H1 (cell line): Measurements from ENCODE around the gene HOXB6. TPM values are rescaled to one million over a fixed set of nuclear protein-coding genes. Genes with fewer than 3 reads are reported as not detected.

Source experiments
- CTCF ChIA-PET: fragments of 300-600 bp; sonication (Branson Sonifier 250); formaldehyde crosslinking; loops from one replicate; lab custom pipeline; 2021; ENCODE audit not compliant: partially characterized antibody; lab: Charles Lee
- POLR2A ChIA-PET: fragments of 300-600 bp; sonication (Branson Sonifier 250); formaldehyde crosslinking; loops from one replicate; lab custom pipeline; 2021; ENCODE audit warnings: inconsistent platforms; ENCODE audit not compliant: partially characterized antibody; lab: Charles Lee
- DNase-seq, 2 experiments: peaks; one replicate each; pipeline versions ENCODE4 v3.0.0 to v3.0.0-alpha.2; 2010 to 2022; ENCODE audit warnings: low spot score in 2 of 2, low read depth in 1 of 2, mixed read lengths in 1 of 2
- FAIRE-seq: peaks from 2 replicates; lab custom pipeline; 2011; peaks lifted over from hg19 to GRCh38; lab: Jason Lieb, UNC
- H2AFZ ChIP-seq: 2 replicates; pipeline ENCODE4 v1.8.1; 2012; ENCODE audit warnings: low read length, inconsistent platforms
- H2AK5ac ChIP-seq: 2 replicates; pipeline ENCODE4 v1.6.1; 2013; ENCODE audit warnings: low read depth, low read length
- H2BK120ac ChIP-seq: replicated peaks from 2 replicates; pipeline ENCODE3; 2013; ENCODE audit warnings: low read depth, low read length, inconsistent platforms
- H2BK12ac ChIP-seq: 2 replicates; pipeline ENCODE4 v1.6.1; 2013; ENCODE audit warnings: low read depth, low read length
- H2BK15ac ChIP-seq: 2 replicates; pipeline ENCODE4 v1.6.1; 2013; ENCODE audit warnings: low read length
- H2BK20ac ChIP-seq: 2 replicates; pipeline ENCODE4 v1.6.1; 2013; ENCODE audit warnings: low read length
- H2BK5ac ChIP-seq: 2 replicates; pipeline ENCODE4 v1.6.1; 2013; ENCODE audit warnings: low read depth, low read length
- H3K14ac ChIP-seq: 2 replicates; pipeline ENCODE4 v1.6.1; 2013; ENCODE audit warnings: inconsistent platforms; ENCODE audit not compliant: insufficient read length
- H3K18ac ChIP-seq: 2 replicates; pipeline ENCODE4 v1.6.1; 2013; ENCODE audit warnings: low read length; ENCODE audit errors: extremely low read depth
- H3K23ac ChIP-seq: 2 replicates; pipeline ENCODE4 v1.6.1; 2013; ENCODE audit warnings: inconsistent platforms; ENCODE audit not compliant: insufficient read length
- H3K23me2 ChIP-seq: 2 replicates; pipeline ENCODE4 v1.6.1; 2013; ENCODE audit warnings: low read depth, low read length
- H3K27ac ChIP-seq: 2 replicates; pipeline ENCODE4 v1.6.1; 2011; ENCODE audit warnings: low read depth, low read length, inconsistent platforms
- H3K27me3 ChIP-seq, 4 experiments: replicated peaks in 1 of 4; 1 replicate in 1 of 4; 2 replicates in 3 of 4; pipeline versions ENCODE4 v1.6.1 to v1.8.1; 2011 to 2013; ENCODE audit warnings: low read length in 3 of 4, mild to moderate bottlenecking in 3 of 4, inconsistent platforms in 2 of 4, mixed read lengths in 2 of 4, moderate library complexity in 1 of 4; ENCODE audit not compliant: control insufficient read depth in 3 of 4, insufficient read depth in 3 of 4; ENCODE audit errors: extremely low read depth in 1 of 4
- H3K36me3 ChIP-seq, 4 experiments: 2 replicates each; pipeline versions ENCODE4 v1.6.1 to v1.8.1; 2011 to 2013; ENCODE audit warnings: mild to moderate bottlenecking in 4 of 4, low read length in 3 of 4, moderate library complexity in 2 of 4, control low read depth in 1 of 4, inconsistent platforms in 1 of 4; ENCODE audit not compliant: insufficient read depth in 4 of 4, control insufficient read depth in 2 of 4
- H3K4ac ChIP-seq: replicated peaks from 2 replicates; pipeline ENCODE3; 2013; ENCODE audit warnings: low read length, low read depth, mixed read lengths, inconsistent platforms; ENCODE audit not compliant: insufficient read length
- H3K4me1 ChIP-seq, 4 experiments: replicated peaks in 1 of 4; 1 replicate in 1 of 4; 2 replicates in 3 of 4; pipeline versions ENCODE4 v1.6.1 to v1.8.1; 2011 to 2013; ENCODE audit warnings: low read length in 3 of 4, inconsistent platforms in 2 of 4, mixed read lengths in 1 of 4; ENCODE audit not compliant: insufficient read depth in 4 of 4, control insufficient read depth in 3 of 4
- H3K4me2 ChIP-seq, 2 experiments: 2 replicates each; pipeline versions ENCODE4 v1.6.1 to v1.8.1; 2011 to 2013; ENCODE audit warnings: low read depth in 2 of 2, low read length in 2 of 2, control low read depth in 1 of 2, inconsistent platforms in 1 of 2, mild to moderate bottlenecking in 1 of 2; ENCODE audit not compliant: insufficient read depth in 1 of 2
- H3K4me3 ChIP-seq, 4 experiments: fragments of 200-600, 300-600 bp in 1 of 4; sonication (generic), shearing (Covaris generic), sonication (Bioruptor Twin) in 1 of 4; 2 replicates each; pipeline versions ENCODE4 v1.5.1 to v1.8.1; 2011 to 2016; ENCODE audit warnings: low read length in 4 of 4, low read depth in 3 of 4, control low read depth in 2 of 4, inconsistent platforms in 2 of 4, mild to moderate bottlenecking in 2 of 4, mixed read lengths in 1 of 4, moderate library complexity in 1 of 4; ENCODE audit not compliant: insufficient read depth in 2 of 4; ENCODE audit errors: extremely low read depth in 1 of 4
- H3K56ac ChIP-seq: replicated peaks from 2 replicates; pipeline ENCODE3; 2013; ENCODE audit warnings: low read depth, mild to moderate bottlenecking, mixed read lengths, low read length, inconsistent platforms; ENCODE audit not compliant: insufficient read length
- H3K79me1 ChIP-seq: 2 replicates; pipeline ENCODE4 v1.6.1; 2013; ENCODE audit warnings: low read depth, low read length, control low read depth
- H3K79me2 ChIP-seq, 2 experiments: 2 replicates each; pipeline versions ENCODE4 v1.6.1 to v1.8.1; 2012 to 2013; ENCODE audit warnings: low read length in 2 of 2, mild to moderate bottlenecking in 2 of 2, inconsistent platforms in 1 of 2; ENCODE audit not compliant: insufficient read depth in 2 of 2, control insufficient read depth in 1 of 2
- H3K9ac ChIP-seq, 4 experiments: replicated peaks in 1 of 4; 1 replicate in 1 of 4; 2 replicates in 3 of 4; pipeline versions ENCODE4 v1.6.1 to v1.8.1; 2011 to 2013; ENCODE audit warnings: low read depth in 3 of 4, low read length in 3 of 4, control low read depth in 2 of 4, mild to moderate bottlenecking in 2 of 4, moderate library complexity in 2 of 4, inconsistent platforms in 1 of 4; ENCODE audit errors: extremely low read depth in 1 of 4
- H3K9me3 ChIP-seq, 2 experiments: 2 replicates each; pipeline versions ENCODE4 v1.6.1 to v1.8.1; 2012 to 2013; ENCODE audit warnings: mild to moderate bottlenecking in 2 of 2, moderate library complexity in 2 of 2, control low read depth in 1 of 2, inconsistent platforms in 1 of 2, low read depth in 1 of 2, low read length in 1 of 2, mixed read lengths in 1 of 2; ENCODE audit not compliant: insufficient read depth in 2 of 2
- H4K20me1 ChIP-seq, 2 experiments: replicated peaks in 1 of 2; 2 replicates each; pipeline versions ENCODE3 to v1.8.1; 2011 to 2013; ENCODE audit warnings: inconsistent platforms in 2 of 2, low read length in 2 of 2, mild to moderate bottlenecking in 1 of 2; ENCODE audit not compliant: insufficient read depth in 2 of 2, control insufficient read depth in 1 of 2
- H4K5ac ChIP-seq: 2 replicates; pipeline ENCODE4 v1.6.1; 2013; ENCODE audit warnings: low read length, low read depth, mixed read lengths, inconsistent platforms; ENCODE audit not compliant: insufficient read length
- H4K8ac ChIP-seq: 2 replicates; pipeline ENCODE4 v1.8.0; 2013; ENCODE audit warnings: mild to moderate bottlenecking, moderate library complexity, low read length, inconsistent platforms; ENCODE audit not compliant: insufficient read depth; ENCODE audit errors: extremely low read depth
- H4K91ac ChIP-seq: replicated peaks from 2 replicates; pipeline ENCODE3; 2013; ENCODE audit warnings: low read length, mixed read lengths, inconsistent platforms; ENCODE audit not compliant: insufficient read length
- BACH1 ChIP-seq: IDR thresholded peaks from 2 replicates; pipeline ENCODE4 v1.6.1; 2012; ENCODE audit warnings: low read length, improper control_type of control experiment
- CBX8 ChIP-seq: fragments of 300-800, 300-1000 bp; sonication (generic); IDR thresholded peaks from 2 replicates; pipeline ENCODE4 v1.7.1; 2016; ENCODE audit warnings: low read depth, low read length, borderline replicate concordance
- CEBPB ChIP-seq: IDR thresholded peaks from 2 replicates; pipeline ENCODE4 v1.6.1; 2012; ENCODE audit warnings: low read depth, low read length
- EGR1 ChIP-seq: IDR thresholded peaks from 2 replicates; pipeline ENCODE4 v1.6.1; 2011; ENCODE audit warnings: low read depth, low read length, borderline replicate concordance
- EZH2 ChIP-seq: fragments of 200-600 bp; sonication (generic); IDR thresholded peaks from 2 replicates; pipeline ENCODE4 v1.7.1; 2012; ENCODE audit warnings: low read depth, mild to moderate bottlenecking, moderate library complexity, low read length, inconsistent platforms; ENCODE audit not compliant: severe bottlenecking
- GABPA ChIP-seq: IDR thresholded peaks from 2 replicates; pipeline ENCODE4 v1.6.1; 2011; ENCODE audit warnings: mild to moderate bottlenecking, low read length, moderate library complexity, borderline replicate concordance; ENCODE audit not compliant: insufficient read depth
- HDAC6 ChIP-seq: IDR thresholded peaks from one replicate; pipeline ENCODE4 v1.7.1; 2012; ENCODE audit warnings: low read depth, mild to moderate bottlenecking, inconsistent platforms, low read length, moderate library complexity
- JUN ChIP-seq: IDR thresholded peaks from 2 replicates; pipeline ENCODE4 v1.6.1; 2011; ENCODE audit warnings: low read depth, mild to moderate bottlenecking, improper control_type of control experiment, low read length
- KDM4A ChIP-seq: IDR thresholded peaks from one replicate; pipeline ENCODE4 v1.7.1; 2012; ENCODE audit warnings: low read depth, mild to moderate bottlenecking, moderate library complexity, low read length, inconsistent platforms; ENCODE audit not compliant: severe bottlenecking
- KDM5A ChIP-seq: fragments of 200-600 bp; IDR thresholded peaks from 2 replicates; pipeline ENCODE4 v1.7.1; 2012; ENCODE audit warnings: mild to moderate bottlenecking, low read length, inconsistent platforms, mixed read lengths
- SIX5 ChIP-seq: IDR thresholded peaks from 2 replicates; pipeline ENCODE4 v1.6.1; 2011; ENCODE audit warnings: mild to moderate bottlenecking, low read depth, low read length
- TBP ChIP-seq: IDR thresholded peaks from 2 replicates; pipeline ENCODE4 v1.6.1; 2011; ENCODE audit warnings: low read depth, low read length, improper control_type of control experiment
- YY1 ChIP-seq: IDR thresholded peaks from 2 replicates; pipeline ENCODE4 v1.6.1; 2011; ENCODE audit warnings: low read depth, mild to moderate bottlenecking, low read length
- WGBS, 2 experiments: shearing (Covaris generic) in 1 of 2; methylation state at CpG; one replicate each; pipeline versions ENCODE4 v1.1.6 to v1.1.7; 2013 to 2015; ENCODE audit warnings: low lambda C conversion rate in 2 of 2, mixed read lengths in 2 of 2, inconsistent platforms in 1 of 2, low coverage in 1 of 2, missing lambda C conversion rate in 1 of 2; ENCODE audit not compliant: insufficient replicate concordance in 2 of 2, insufficient coverage in 1 of 2, insufficient read length in 1 of 2; ENCODE audit errors: extremely low coverage in 1 of 2, missing lambda C conversion rate in 1 of 2; 5-methylcytosine and 5-hydroxymethylcytosine counted together
- polyA plus RNA-seq, 7 experiments: library from polyadenylated mRNA; depleted of rRNA in 3 of 7; stranded (reverse) in 5 of 7; unstranded in 2 of 7; fragments of >200 nt in 5 of 7; fragments of 200-250 nt in 2 of 7; gene quantifications; 1 replicate in 5 of 7; 2 replicates in 1 of 7; 4 replicates in 1 of 7; pipeline versions ENCODE4 v1.2.1 to v1.2.3, GENCODE V29; 2011 to 2013; ENCODE audit warnings: missing spikeins in 2 of 7, mixed read lengths in 2 of 7
- total RNA-seq: library from RNA; stranded (reverse); fragmentation: NEBNext Ultra II Directional; extraction: Animal tissue kit (Norgen Biotek cat#: 25700); gene quantifications from 2 replicates; pipeline ENCODE4 v1.2.1, GENCODE V29; 2021

The HOXB6 gene
- total and polyA plus RNA-seq, 2 of the 8 experiments (the other 6 are each of a cell fraction or from before 2014, with no cell fraction given): not detected

- no peak overlapping the region for H2BK5ac ChIP-seq
- no peak overlapping the region for H3K23ac ChIP-seq
- H3K79me1 ChIP-seq: no peaks in the 10 kb centered on the region
- H3K4me3 ChIP-seq: no peak overlapping the region
- H3K4me1 ChIP-seq: peaks cover 0 to 6% (median under 1%) of the 10 kb centered on the region in 4 experiments; a peak in 3 of 7 replicates
- H3K4me2 ChIP-seq: no peak overlapping the region
- no peak overlapping the region for H3K56ac ChIP-seq
- peaks cover 99 to 100% (median 100%) of the 10 kb centered on the region in 4 experiments for H3K27me3 ChIP-seq
- no peak overlapping the region for H2AFZ ChIP-seq
- CTCF ChIA-PET: interaction anchor here (0.6 to 2.1 kb wide), 15 partner anchors 8 to 386 kb away, joined by 3 to 12 read pairs (median 4); no protein-coding TSS in a partner anchor
- no peak for DNase-seq
- peaks cover 31 to 54% of the 10 kb centered on the region in 2 experiments for H4K20me1 ChIP-seq
- H4K5ac ChIP-seq: no peak overlapping the region
- no peak overlapping the region for H3K9ac ChIP-seq
- H3K27ac ChIP-seq: no peak overlapping the region
- no peak overlapping the region for H3K4ac ChIP-seq
- 17% methylated on average over 34 of the region's 35 CpGs; no CpG with 5 or more reads in 1 of the 2 experiments for WGBS, 2 experiments
- no peaks in the 10 kb centered on the region for H3K23me2 ChIP-seq
- POLR2A ChIA-PET: no interaction called here
- H3K9me3 ChIP-seq: no peaks in the 10 kb centered on the region
- H3K36me3 ChIP-seq: peaks cover 0 to 3% (median 0%) of the 10 kb centered on the region in 4 experiments; a peak in 1 of 8 replicates
- H4K8ac ChIP-seq: no peak overlapping the region
- no peak overlapping the region for H3K14ac ChIP-seq
- no peak overlapping the region for H2AK5ac ChIP-seq
- no peak overlapping the region for H2BK12ac ChIP-seq
- H3K79me2 ChIP-seq: no peaks in the 10 kb centered on the region
- no peak for FAIRE-seq
- no peak overlapping the region for H2BK120ac ChIP-seq
- no peak overlapping the region for H4K91ac ChIP-seq
- peak overlapping the region; percentile 10; the same call in 1 of the 2 replicates for H2BK15ac ChIP-seq
- H3K18ac ChIP-seq: no peak overlapping the region
- no peak overlapping the region for H2BK20ac ChIP-seq
- TF ChIP-seq KDM4A (no peak), EZH2 (peak; percentile 97), HDAC6 (no peak), EGR1 (no peak), JUN (no peak), CEBPB (no peak), SIX5 (no peak), CBX8 (peak; percentile 76; the same call in 1 of the 2 replicates), BACH1 (no peak), TBP (no peak), KDM5A (no peak), YY1 (no peak), GABPA (no peak)
These were observed 3.0 kb downstream of the HOXB6 start for GRCh38 chr17:48601539-48602425.
